GM12865 (cell line): ENCODE results near the gene C1QTNF2.

ENCODE experiments used
- DNase-seq: peaks from one replicate; pipeline ENCODE4 v3.0.0; 2010; ENCODE audit warnings: low read depth
- H3K4me3 ChIP-seq: 2 replicates; pipeline ENCODE4 v1.5.1; 2011; ENCODE audit warnings: mild to moderate bottlenecking, low read depth, low read length, control low read depth
- TF ChIP-seq, protein P1 (sequence below): IDR thresholded peaks from 2 replicates; pipeline ENCODE4 v1.5.1; 2011; ENCODE audit warnings: low read length, control low read depth, low read depth, inconsistent platforms; ENCODE audit not compliant: insufficient read depth; ENCODE audit errors: missing control alignments

C1QTNF2 gene

DNA sequence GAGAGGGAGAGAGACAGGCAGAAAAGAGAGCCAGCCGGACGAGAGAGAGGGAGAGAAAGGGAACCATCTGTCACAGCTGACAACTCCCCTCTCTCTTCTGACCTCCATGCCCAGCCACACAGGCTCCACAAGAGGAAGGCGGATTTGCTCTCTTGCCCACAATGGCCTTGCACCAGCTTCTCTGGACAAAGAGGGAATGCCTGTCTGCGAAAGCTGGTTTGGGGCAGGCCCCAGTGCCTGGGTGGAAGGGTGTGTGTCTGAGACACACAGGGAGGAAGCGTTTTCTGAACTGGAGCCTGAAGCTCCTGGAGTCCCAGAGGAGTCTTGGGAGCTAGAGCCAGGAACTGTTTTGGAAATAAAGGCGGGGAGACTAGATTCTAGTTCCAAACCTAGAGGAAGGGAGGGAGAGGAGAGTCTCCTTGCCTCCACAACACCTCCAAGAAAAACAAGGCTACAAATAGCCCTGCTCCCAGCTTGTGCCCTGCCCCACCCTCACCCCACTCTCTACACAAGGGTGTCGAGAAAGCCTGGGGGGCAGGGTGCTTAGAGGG is 12.5 kb downstream of the C1QTNF2 start:
- DNase-seq: no peak
- no peak overlapping the region for H3K4me3 ChIP-seq
- TF ChIP-seq, protein P1, sequence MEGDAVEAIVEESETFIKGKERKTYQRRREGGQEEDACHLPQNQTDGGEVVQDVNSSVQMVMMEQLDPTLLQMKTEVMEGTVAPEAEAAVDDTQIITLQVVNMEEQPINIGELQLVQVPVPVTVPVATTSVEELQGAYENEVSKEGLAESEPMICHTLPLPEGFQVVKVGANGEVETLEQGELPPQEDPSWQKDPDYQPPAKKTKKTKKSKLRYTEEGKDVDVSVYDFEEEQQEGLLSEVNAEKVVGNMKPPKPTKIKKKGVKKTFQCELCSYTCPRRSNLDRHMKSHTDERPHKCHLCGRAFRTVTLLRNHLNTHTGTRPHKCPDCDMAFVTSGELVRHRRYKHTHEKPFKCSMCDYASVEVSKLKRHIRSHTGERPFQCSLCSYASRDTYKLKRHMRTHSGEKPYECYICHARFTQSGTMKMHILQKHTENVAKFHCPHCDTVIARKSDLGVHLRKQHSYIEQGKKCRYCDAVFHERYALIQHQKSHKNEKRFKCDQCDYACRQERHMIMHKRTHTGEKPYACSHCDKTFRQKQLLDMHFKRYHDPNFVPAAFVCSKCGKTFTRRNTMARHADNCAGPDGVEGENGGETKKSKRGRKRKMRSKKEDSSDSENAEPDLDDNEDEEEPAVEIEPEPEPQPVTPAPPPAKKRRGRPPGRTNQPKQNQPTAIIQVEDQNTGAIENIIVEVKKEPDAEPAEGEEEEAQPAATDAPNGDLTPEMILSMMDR: no peak

DNA sequence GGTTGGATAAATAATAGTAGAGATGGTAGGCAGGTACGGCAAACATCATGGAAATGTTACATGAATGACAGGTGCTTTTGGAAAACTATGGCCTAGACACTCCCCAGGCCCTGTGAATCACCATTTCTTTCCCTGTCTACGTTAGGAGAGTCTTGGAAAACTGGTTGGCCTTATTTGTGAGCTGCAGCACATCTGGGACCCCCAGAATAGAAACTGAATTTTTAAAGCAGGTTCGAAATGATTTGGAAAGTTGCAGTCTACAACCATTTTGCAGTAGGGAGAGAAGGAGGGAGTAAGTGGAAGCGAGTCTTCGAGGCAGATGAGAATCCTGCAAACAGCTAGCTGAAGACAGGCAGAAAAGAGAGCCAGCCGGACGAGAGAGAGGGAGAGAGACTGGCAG is 13.0 kb downstream of the C1QTNF2 start:
- TF ChIP-seq, protein P1: no peak
- no peak overlapping the region for H3K4me3 ChIP-seq

DNA sequence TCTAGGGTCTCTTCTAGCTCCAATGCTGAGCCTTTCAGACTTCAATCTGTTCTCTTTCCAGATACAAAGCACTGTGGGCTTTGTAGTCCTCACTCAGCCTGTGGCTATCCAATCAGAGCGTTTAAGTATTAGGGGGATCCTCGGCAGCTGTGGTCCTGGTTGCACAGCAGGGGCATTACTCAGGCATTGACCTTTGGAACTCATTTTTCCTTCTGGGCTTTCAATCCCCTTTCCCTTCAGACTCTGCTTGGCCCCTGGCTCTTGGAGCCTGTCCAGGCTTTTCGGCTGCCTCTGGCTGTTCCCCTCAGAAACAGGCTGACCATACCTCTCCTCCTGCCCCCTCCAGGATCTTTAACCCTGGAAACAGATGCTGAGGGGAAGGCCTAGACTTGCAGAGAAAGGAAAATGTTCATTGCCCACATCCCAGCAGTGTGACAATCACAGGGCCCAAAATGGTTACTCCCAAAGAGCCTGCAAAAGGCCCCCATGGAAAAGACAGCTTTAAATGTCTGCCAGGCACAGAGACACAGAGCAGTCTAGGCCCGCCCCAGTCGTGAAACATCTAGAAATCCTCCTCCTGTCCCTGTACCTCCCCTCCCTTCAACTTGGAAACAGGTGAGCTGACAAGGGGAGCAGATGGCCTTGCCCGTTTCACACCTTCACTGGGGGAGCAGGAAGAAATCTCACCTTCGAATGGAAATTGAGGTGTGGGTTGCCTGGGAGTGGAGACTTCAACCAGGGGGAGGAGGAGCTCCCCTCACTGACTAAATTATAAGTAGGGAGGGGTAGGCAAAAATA is 13.7 kb downstream of the C1QTNF2 start:
- TF ChIP-seq, protein P1: no peak
- no peak overlapping the region for H3K4me3 ChIP-seq
- no peak for DNase-seq

More for the DNA sequence above, 13.0 kb downstream of the C1QTNF2 start:
- no peak for DNase-seq

DNA sequence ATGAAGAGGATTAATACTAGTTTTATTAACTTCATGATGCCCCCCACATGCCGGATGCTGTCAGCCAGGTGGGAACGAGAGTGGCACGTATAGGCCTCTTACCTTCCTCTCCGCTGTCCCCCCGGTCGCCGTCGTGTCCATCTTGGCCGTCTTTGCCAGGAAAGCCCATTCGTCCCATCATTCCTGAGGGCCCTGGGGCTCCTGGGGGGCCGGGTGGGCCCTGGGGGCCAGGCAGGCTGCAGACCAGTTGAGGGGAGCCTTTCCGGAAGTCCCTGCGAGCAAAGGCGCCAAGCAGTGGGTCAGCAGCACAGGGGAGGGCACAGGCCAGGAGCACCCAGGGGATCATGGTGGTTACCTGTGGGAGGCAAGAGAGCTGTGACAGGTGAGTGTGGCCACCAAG is 15.8 kb downstream of the C1QTNF2 start:
- DNase-seq: no peak
- no peak overlapping the region for H3K4me3 ChIP-seq
- TF ChIP-seq, protein P1: no peak

DNA sequence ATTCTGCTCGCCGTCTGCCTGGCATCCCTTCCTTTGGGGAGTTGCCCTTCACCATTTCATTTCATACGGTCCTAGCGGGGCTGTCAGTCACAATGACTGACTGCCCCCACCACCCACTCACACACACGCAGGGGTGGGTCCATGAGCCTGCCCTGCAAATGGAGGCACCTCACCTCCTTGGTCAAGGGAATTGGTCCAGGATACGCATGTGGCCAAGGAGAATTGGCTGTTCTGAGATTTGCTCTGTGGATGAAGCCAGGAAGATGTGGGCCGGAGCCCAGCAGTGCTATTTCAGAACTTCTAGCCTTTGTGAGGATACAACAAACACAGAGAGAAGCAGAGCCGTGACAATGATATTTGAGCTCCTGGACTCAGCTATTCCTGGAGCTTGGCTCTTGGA is 17.0 kb downstream of the C1QTNF2 start:
- DNase-seq: no peak
- TF ChIP-seq, protein P1: no peak

DNA sequence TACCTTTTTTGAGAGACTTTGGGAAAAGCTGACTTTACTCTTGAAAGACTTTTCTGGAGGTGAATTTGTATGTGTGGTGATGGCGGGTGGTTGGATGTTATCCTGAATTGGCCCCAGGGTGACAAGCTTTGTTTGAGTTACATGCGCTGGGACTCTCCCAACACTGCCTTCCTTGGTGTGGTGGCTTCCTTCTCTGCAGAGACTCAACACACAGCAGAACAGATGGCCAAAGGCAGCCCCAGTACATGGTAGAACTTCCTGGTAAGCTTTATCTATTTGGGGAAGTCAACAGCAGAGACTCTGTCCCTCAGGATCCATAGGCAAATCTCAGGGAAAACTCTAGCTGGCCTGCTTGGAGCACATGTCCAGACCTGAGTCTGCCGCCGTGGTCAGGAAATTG is 18.1 kb downstream of the C1QTNF2 start:
- H3K4me3 ChIP-seq: no peak overlapping the region
- no peak for DNase-seq
- TF ChIP-seq, protein P1: no peak

More for the DNA sequence above, 17.0 kb downstream of the C1QTNF2 start:
- H3K4me3 ChIP-seq: no peak overlapping the region

DNA sequence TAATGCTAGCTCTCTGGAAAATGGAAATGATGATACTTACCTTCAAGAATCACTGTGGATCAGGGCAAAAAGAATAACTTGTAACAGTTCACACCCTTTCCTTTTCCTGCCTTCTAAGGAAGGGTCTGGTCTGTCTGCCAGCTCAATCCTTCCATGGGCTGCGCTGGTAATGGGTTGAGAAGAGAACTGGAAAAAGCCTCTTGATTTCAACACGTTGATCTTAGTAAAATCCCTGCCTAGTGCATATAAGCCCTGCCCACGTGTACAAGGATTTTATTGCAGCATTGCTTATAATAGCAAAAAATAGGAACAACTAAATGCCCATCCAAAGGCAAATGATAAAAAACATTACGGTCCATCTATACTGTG is 20.5 kb downstream of the C1QTNF2 start:
- TF ChIP-seq, protein P1: no peak
- no peak overlapping the region for H3K4me3 ChIP-seq
- no peak for DNase-seq
